Measurements from ENCODE around the gene PSME1. TPM values are rescaled to one million over a fixed set of nuclear protein-coding genes. Genes with fewer than 3 reads are reported as not detected.

The PSME1 gene
- total RNA-seq, 1 donor: 218 TPM

- Histone ChIP-seq H3K27me3 (ENCODE audit: insufficient read depth, low read length) (no peaks in the 10 kb centered on the region), H3K4me3 (ENCODE audit: low read length) (no peak overlapping the region), H3K4me1 (ENCODE audit: insufficient read depth, low read length) (peaks cover 43% of the 10 kb centered on the region)
These were observed 23.9 kb downstream of the PSME1 start for GRCh38 chr14:24159777-24160498.

GRCh38 chr14:24160499-24160849, 24.5 kb downstream of the PSME1 start:
- no peaks in the 10 kb centered on the region for H3K27me3 ChIP-seq (ENCODE audit: insufficient read depth, low read length)
- H3K4me3 ChIP-seq (ENCODE audit: low read length): no peak overlapping the region
- H3K9me3 ChIP-seq (ENCODE audit: low read depth, low read length): no peaks in the 10 kb centered on the region
- H3K4me1 ChIP-seq (ENCODE audit: insufficient read depth, low read length): peaks cover 49% of the 10 kb centered on the region

More at GRCh38 chr14:24159777-24160498, 23.9 kb downstream of the PSME1 start:
- no peaks in the 10 kb centered on the region for H3K9me3 ChIP-seq (ENCODE audit: low read depth, low read length)

DNA sequence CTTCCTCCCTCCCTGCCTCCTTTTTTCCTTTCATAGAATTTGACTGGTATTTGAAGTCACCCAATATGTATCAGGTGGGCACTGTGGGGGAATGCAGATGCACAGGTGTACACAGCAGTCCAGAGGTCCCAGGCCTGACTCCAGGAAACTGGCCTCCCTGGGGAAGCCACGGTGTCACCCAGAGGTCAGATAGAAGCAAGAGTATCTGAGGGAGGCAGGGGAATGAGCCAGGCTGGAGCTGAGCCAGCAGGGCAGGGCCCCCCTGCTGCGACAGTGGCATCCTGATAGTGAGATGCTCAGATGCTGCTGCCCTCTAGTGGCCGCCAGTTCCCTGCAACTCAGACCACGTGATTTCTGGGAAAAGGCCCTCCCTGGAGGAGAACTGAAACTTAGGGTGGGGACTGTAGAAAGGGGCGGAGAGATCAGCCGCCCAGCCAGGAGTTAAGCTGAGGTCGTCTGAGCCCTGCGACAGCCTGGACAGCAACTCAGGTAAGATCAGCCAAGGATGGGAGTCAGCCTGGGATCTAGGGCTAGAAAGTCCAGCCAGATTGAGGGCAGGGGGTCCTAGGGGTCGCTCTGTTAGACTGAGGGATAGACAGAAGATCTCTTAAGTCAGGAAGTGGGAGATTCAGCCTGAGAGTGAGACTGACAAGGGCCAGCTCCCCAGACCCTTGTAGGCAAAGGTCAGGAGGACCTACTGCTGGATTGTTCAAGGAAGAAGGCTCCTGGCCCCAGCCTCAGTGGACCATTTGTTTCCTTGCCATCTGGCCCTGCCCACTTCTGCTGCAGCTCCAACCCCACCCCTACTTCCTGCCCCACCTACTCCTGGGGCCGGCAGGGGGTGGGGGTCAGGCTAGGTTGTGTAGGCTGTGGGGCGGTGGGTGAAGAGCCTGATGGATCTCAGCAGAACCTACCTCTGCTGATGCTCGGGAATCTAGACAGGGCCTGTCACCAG, 25.1 kb downstream of the PSME1 start, which contains the start of gene IRF9:
TSS of gene IRF9 (plus strand) at position 416 of the 955 bp plus-strand sequence. CDS start 880 bp downstream, outside the sequence.
- no peaks in the 10 kb centered on the region for H3K27me3 ChIP-seq (ENCODE audit: insufficient read depth, low read length)
- H3K9me3 ChIP-seq (ENCODE audit: low read depth, low read length): no peaks in the 10 kb centered on the region
- H3K4me3 ChIP-seq (ENCODE audit: low read length): peak within 1 kb of the TSS; percentile 76
- H3K4me1 ChIP-seq (ENCODE audit: insufficient read depth, low read length): peaks cover 55% of the 10 kb centered on the region

GRCh38 chr14:24162093-24162492, 26.1 kb downstream of the PSME1 start:
- Histone ChIP-seq H3K9me3 (ENCODE audit: low read depth, low read length) (no peaks in the 10 kb centered on the region), H3K4me1 (ENCODE audit: insufficient read depth, low read length) (peaks cover 64% of the 10 kb centered on the region), H3K4me3 (ENCODE audit: low read length) (peak overlapping the region; percentile 76), H3K27me3 (ENCODE audit: insufficient read depth, low read length) (no peaks in the 10 kb centered on the region)

- H3K27me3 ChIP-seq (ENCODE audit: insufficient read depth, low read length): no peaks in the 10 kb centered on the region
- H3K4me1 ChIP-seq (ENCODE audit: insufficient read depth, low read length): peaks cover 69% of the 10 kb centered on the region
- H3K9me3 ChIP-seq (ENCODE audit: low read depth, low read length): no peaks in the 10 kb centered on the region
- H3K4me3 ChIP-seq (ENCODE audit: low read length): no peak overlapping the region
These were observed 28.6 kb downstream of the PSME1 start for GRCh38 chr14:24164518-24164991.

- Histone ChIP-seq H3K4me3 (ENCODE audit: low read length) (no peak overlapping the region), H3K4me1 (ENCODE audit: insufficient read depth, low read length) (peaks cover 67% of the 10 kb centered on the region), H3K27me3 (ENCODE audit: insufficient read depth, low read length) (no peaks in the 10 kb centered on the region), H3K9me3 (ENCODE audit: low read depth, low read length) (no peaks in the 10 kb centered on the region)
These were observed 29.8 kb downstream of the PSME1 start for GRCh38 chr14:24165785-24166184.

GRCh38 chr14:24167469-24168114, 31.6 kb downstream of the PSME1 start:
- H3K4me3 ChIP-seq (ENCODE audit: low read length): no peak overlapping the region
- no peaks in the 10 kb centered on the region for H3K27me3 ChIP-seq (ENCODE audit: insufficient read depth, low read length)
- H3K4me1 ChIP-seq (ENCODE audit: insufficient read depth, low read length): peaks cover 76% of the 10 kb centered on the region
- H3K9me3 ChIP-seq (ENCODE audit: low read depth, low read length): no peaks in the 10 kb centered on the region

GRCh38 chr14:24171422-24172260, 35.6 kb downstream of the PSME1 start, which contains the start of gene REC8:
Gene REC8, plus strand, starts transcription at chr14:24172080. Its CDS starts 473 bp downstream, at chr14:24172553.
- H3K9me3 ChIP-seq (ENCODE audit: low read depth, low read length): no peaks in the 10 kb centered on the region
- no peaks in the 10 kb centered on the region for H3K27me3 ChIP-seq (ENCODE audit: insufficient read depth, low read length)
- H3K4me3 ChIP-seq (ENCODE audit: low read length): peak within 1 kb of the TSS; percentile 26
- H3K4me1 ChIP-seq (ENCODE audit: insufficient read depth, low read length): peaks cover 36% of the 10 kb centered on the region

DNA sequence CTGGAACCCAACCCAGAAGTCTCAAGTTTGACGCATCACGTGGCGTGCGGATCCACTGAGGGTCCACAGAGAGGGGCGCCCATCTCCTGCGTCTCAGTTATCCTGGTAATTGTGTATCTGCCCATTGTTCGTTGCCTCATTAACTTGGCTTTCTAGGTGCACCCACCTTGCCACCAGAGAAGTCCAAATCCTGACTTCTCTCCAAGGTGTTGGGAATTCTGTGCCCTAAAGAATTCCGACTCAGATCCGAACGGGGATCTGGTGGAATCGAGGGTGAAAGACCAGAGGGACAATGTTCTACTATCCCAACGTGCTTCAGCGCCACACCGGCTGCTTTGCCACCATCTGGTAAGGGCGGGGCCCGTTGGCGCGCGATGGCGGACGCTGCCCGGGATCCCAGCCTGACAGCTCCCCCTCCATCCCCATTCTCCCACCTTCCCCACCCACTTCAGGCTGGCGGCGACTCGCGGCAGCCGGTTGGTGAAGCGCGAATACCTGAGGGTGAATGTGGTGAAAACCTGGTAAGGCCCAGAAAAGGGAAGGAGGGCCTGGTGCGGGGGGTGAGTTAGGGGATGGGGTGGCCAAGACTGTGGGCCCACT, 36.4 kb downstream of the PSME1 start:
- Histone ChIP-seq H3K4me3 (ENCODE audit: low read length) (peak overlapping the region; percentile 26), H3K9me3 (ENCODE audit: low read depth, low read length) (no peaks in the 10 kb centered on the region), H3K27me3 (ENCODE audit: insufficient read depth, low read length) (no peaks in the 10 kb centered on the region), H3K4me1 (ENCODE audit: insufficient read depth, low read length) (peaks cover 30% of the 10 kb centered on the region)

- Histone ChIP-seq H3K27me3 (ENCODE audit: insufficient read depth, low read length) (no peaks in the 10 kb centered on the region), H3K4me3 (ENCODE audit: low read length) (no peak overlapping the region), H3K9me3 (ENCODE audit: low read depth, low read length) (no peaks in the 10 kb centered on the region), H3K4me1 (ENCODE audit: insufficient read depth, low read length) (peaks cover 27% of the 10 kb centered on the region)
These were observed 36.9 kb downstream of the PSME1 start for GRCh38 chr14:24172871-24173281.

DNA sequence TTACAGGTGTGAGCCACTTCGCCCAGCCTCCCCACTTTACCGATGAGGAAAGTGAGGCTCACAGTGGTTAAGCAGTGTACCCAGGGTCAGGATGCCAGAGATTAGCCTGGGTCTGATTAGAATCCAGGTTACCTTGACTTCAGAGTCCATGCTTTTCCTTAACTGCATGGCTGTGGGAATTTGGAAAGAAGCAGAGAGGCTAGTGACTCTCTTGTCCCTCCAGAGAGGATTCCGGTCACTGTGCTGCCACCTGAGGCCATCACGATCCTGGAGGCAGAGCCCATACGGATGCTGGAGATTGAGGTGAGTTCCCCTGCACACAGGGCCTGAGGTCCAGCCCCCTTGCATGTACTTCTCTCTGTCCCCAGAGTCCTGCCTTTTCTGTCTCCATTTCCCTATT, 40.6 kb downstream of the PSME1 start:
- H3K4me1 ChIP-seq (ENCODE audit: insufficient read depth, low read length): peaks cover 11% of the 10 kb centered on the region
- no peak overlapping the region for H3K4me3 ChIP-seq (ENCODE audit: low read length)
- H3K9me3 ChIP-seq (ENCODE audit: low read depth, low read length): no peaks in the 10 kb centered on the region
- H3K27me3 ChIP-seq (ENCODE audit: insufficient read depth, low read length): no peaks in the 10 kb centered on the region

DNA sequence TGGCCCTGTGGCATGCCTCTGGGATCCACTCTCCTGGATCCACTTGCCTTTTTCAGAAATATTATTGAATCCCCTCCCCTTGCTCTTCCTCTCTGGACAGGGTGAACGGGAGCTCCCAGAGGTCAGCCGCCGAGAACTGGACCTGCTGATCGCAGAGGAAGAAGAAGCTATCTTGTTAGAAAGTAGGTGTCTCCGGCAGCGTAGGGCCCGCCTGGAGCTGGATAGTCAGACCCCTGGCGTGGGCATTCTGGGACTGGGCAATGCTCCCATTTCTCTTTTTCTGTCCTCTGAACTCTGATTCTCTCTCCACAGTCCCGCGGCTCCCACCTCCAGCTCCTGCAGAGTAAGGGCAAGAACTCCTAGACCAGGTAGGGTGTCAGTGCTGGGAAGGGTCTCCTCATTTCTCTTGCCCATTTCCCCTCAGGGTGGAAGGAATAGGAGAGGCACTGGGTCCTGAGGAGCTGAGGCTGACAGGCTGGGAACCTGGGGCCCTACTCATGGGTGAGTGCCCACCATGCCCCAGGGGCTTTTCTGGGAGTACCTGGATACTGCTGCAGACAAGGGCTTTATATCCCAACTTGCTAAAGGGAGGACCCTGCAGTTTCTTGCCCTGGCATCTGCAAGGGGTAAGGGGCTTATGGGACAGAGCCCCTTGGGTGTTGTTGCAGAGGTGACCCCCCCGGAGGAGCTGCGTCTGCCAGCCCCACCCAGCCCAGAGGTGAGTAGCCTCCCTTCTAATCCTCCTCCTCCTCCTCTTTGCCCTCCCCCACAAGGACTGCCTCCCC, 41.2 kb downstream of the PSME1 start:
- H3K27me3 ChIP-seq (ENCODE audit: insufficient read depth, low read length): no peaks in the 10 kb centered on the region
- peaks cover 5% of the 10 kb centered on the region for H3K4me1 ChIP-seq (ENCODE audit: insufficient read depth, low read length)
- H3K9me3 ChIP-seq (ENCODE audit: low read depth, low read length): no peaks in the 10 kb centered on the region
- H3K4me3 ChIP-seq (ENCODE audit: low read length): no peak overlapping the region

DNA sequence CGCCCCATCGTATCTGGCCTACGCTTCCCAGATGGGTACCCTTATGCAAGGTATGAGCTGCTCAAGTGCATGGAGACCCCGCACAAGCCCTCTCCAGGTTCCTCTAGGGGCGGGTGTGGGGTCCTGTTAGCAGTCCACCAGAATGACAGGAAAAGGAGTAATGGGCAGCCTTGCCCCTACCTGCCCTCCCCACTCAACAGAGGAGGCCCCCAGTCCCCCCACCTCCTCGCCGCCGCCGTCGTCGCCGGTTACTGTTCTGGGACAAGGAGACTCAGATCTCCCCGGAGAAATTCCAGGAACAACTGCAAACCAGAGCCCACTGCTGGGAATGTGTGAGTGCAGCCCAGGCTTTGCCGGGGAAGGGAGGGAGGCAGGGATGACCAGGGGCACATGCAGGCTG, 41.9 kb downstream of the PSME1 start:
- no peaks in the 10 kb centered on the region for H3K9me3 ChIP-seq (ENCODE audit: low read depth, low read length)
- H3K4me1 ChIP-seq (ENCODE audit: insufficient read depth, low read length): no peaks in the 10 kb centered on the region
- no peaks in the 10 kb centered on the region for H3K27me3 ChIP-seq (ENCODE audit: insufficient read depth, low read length)
- H3K4me3 ChIP-seq (ENCODE audit: low read length): no peak overlapping the region

All from mononuclear cell (primary cell).